Measurements from ENCODE around the gene ROCK2.

DNA sequence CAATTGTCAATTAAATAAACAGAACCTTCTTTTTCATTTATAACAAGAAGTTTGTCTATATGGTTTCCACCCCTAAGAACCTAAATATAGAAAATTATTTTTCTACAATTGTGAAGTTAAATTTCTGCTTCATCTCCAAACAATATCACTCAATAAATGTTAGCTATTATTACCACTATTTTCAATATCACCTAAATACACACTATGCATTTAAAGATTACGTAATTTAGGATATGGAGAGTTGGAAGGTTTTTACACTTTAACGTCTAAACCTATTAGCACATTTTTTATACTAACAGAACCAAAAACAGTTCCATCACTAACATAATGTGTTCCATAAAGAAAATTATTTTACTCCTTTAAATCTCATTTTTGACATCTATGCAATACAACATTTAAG is 48.0 kb downstream of the ROCK2 start:
- TF ChIP-seq CTCF (IDR thresholded peaks at IDR 0.05): no peak
- no peak for TF ChIP-seq POLR2A (IDR thresholded peaks at IDR 0.05; ENCODE audit: low read depth)
